ENCODE measurements around the gene FEM1B.
A peak's percentile ranks its signal among the peaks of the same experiment; 100 is the strongest.

GRCh38 chr15:68272721-68273271 is 4.7 kb upstream of the FEM1B start:
- TF ChIP-seq MAX (IDR thresholded peaks at IDR 0.05) (no peak), MAFK (IDR thresholded peaks at IDR 0.05; ENCODE audit: partially characterized antibody) (no peak), CTCF (IDR thresholded peaks at IDR 0.05) (no peak), PHF8 (IDR thresholded peaks at IDR 0.05; ENCODE audit: borderline replicate concordance, low read depth) (no peak), GATA3 (IDR thresholded peaks at IDR 0.05; ENCODE audit: borderline replicate concordance) (0 out of 2 replicates have a peak, but pooled peaks have one; percentile 30), CEBPB (IDR thresholded peaks at IDR 0.05) (0 out of 4 replicates have a peak, but pooled peaks of 1 of the 2 experiments have one; percentile 6), RNF2 (IDR thresholded peaks at IDR 0.05; ENCODE audit: borderline replicate concordance, low read depth) (no peak), ZNF302 (CRISPR knock-in tag; IDR thresholded peaks at IDR 0.05) (no peak), POLR2A (IDR thresholded peaks at IDR 0.05; ENCODE audit: low read length) (no peak)
